H9 (cell line): ENCODE results near the gene GYS2. TPM values are rescaled to one million over a fixed set of nuclear protein-coding genes. Genes with fewer than 3 reads are reported as not detected.

Experiments
- DNase-seq: peaks from one replicate; pipeline ENCODE4 v3.0.0-alpha.2; 2017
- H2AFZ ChIP-seq: one replicate; pipeline ENCODE4 v1.6.1; 2013; ENCODE audit warnings: mild to moderate bottlenecking, low read length, control low read depth, moderate library complexity
- H2AK5ac ChIP-seq: 2 replicates; pipeline ENCODE4 v1.6.1; 2013; ENCODE audit warnings: low read length, control low read depth, mixed read lengths; ENCODE audit not compliant: insufficient read length
- H2BK120ac ChIP-seq: one replicate; pipeline ENCODE4 v1.6.1; 2013; ENCODE audit warnings: low read depth, mild to moderate bottlenecking, low read length, control low read depth, inconsistent platforms; ENCODE audit not compliant: poor library complexity, severe bottlenecking
- H2BK12ac ChIP-seq: 2 replicates; pipeline ENCODE4 v1.6.1; 2013; ENCODE audit warnings: low read length, control low read depth, mixed read lengths, low read depth; ENCODE audit not compliant: insufficient read length
- H2BK15ac ChIP-seq: 2 replicates; pipeline ENCODE4 v1.6.1; 2013; ENCODE audit warnings: low read depth, low read length, control low read depth
- H2BK20ac ChIP-seq: one replicate; pipeline ENCODE4 v1.6.1; 2013; ENCODE audit warnings: low read depth, mild to moderate bottlenecking, low read length, control low read depth, inconsistent platforms; ENCODE audit not compliant: poor library complexity, severe bottlenecking
- H2BK5ac ChIP-seq: 2 replicates; pipeline ENCODE4 v1.6.1; 2013; ENCODE audit warnings: low read length, control low read depth, mixed read lengths; ENCODE audit not compliant: insufficient read length
- H3K14ac ChIP-seq: 2 replicates; pipeline ENCODE4 v1.6.1; 2013; ENCODE audit warnings: low read length, control low read depth; ENCODE audit not compliant: insufficient read depth
- H3K18ac ChIP-seq: 2 replicates; pipeline ENCODE4 v1.6.1; 2013; ENCODE audit warnings: low read depth, mild to moderate bottlenecking, mixed read lengths, low read length, control low read depth; ENCODE audit not compliant: insufficient read length
- H3K23ac ChIP-seq: 2 replicates; pipeline ENCODE4 v1.6.1; 2013; ENCODE audit warnings: low read length, control low read depth, mixed read lengths, low read depth; ENCODE audit not compliant: insufficient read length
- H3K23me2 ChIP-seq: 2 replicates; pipeline ENCODE4 v1.6.1; 2013; ENCODE audit warnings: low read depth, mild to moderate bottlenecking, mixed read lengths, low read length, control low read depth; ENCODE audit not compliant: insufficient read length, poor library complexity, severe bottlenecking
- H3K27ac ChIP-seq: 2 replicates; pipeline ENCODE4 v1.5.1; 2013; ENCODE audit warnings: low read length, control low read depth, mixed read lengths, low read depth; ENCODE audit not compliant: insufficient read length
- H3K27me3 ChIP-seq: 2 replicates; pipeline ENCODE4 v1.6.1; 2013; ENCODE audit warnings: low read length, control low read depth, inconsistent platforms; ENCODE audit not compliant: insufficient read depth
- H3K4ac ChIP-seq: 2 replicates; pipeline ENCODE4 v1.6.1; 2013; ENCODE audit warnings: low read depth, mild to moderate bottlenecking, control low read depth, inconsistent platforms, low read length, moderate library complexity
- H3K4me1 ChIP-seq: 2 replicates; pipeline ENCODE4 v1.6.1; 2013; ENCODE audit warnings: low read length, control low read depth, inconsistent platforms; ENCODE audit not compliant: insufficient read depth
- H3K4me2 ChIP-seq: 2 replicates; pipeline ENCODE4 v1.6.1; 2013; ENCODE audit warnings: low read length, control low read depth, mixed read lengths; ENCODE audit not compliant: insufficient read length, insufficient read depth
- H3K56ac ChIP-seq: 2 replicates; pipeline ENCODE4 v1.6.1; 2013; ENCODE audit warnings: low read depth, mild to moderate bottlenecking, mixed read lengths, low read length, control low read depth; ENCODE audit not compliant: insufficient read length
- H3K79me1 ChIP-seq: 2 replicates; pipeline ENCODE4 v1.6.1; 2013; ENCODE audit warnings: low read depth, mild to moderate bottlenecking, moderate library complexity, low read length, control low read depth, inconsistent platforms; ENCODE audit not compliant: insufficient read depth, poor library complexity, severe bottlenecking
- H3K79me2 ChIP-seq: 2 replicates; pipeline ENCODE4 v1.6.1; 2013; ENCODE audit warnings: low read length, control low read depth, inconsistent platforms; ENCODE audit not compliant: insufficient read depth
- H3K9ac ChIP-seq: 2 replicates; pipeline ENCODE4 v1.6.1; 2013; ENCODE audit warnings: low read length, control low read depth, mixed read lengths; ENCODE audit not compliant: insufficient read length; ENCODE audit errors: extremely low read depth
- H3K9me3 ChIP-seq: one replicate; pipeline ENCODE4 v1.6.1; 2013; ENCODE audit warnings: low read depth, low read length, inconsistent platforms; ENCODE audit not compliant: control insufficient read depth
- H3T11ph ChIP-seq: one replicate; pipeline ENCODE4 v1.6.1; 2013; ENCODE audit warnings: mild to moderate bottlenecking, low read length, control low read depth, inconsistent platforms
- H4K20me1 ChIP-seq: one replicate; pipeline ENCODE4 v1.6.1; 2013; ENCODE audit not compliant: control insufficient read depth, insufficient read length, insufficient read depth
- H4K5ac ChIP-seq: 2 replicates; pipeline ENCODE4 v1.6.1; 2013; ENCODE audit warnings: low read depth, mild to moderate bottlenecking, mixed read lengths, low read length, control low read depth; ENCODE audit not compliant: insufficient read length
- H4K8ac ChIP-seq: replicated peaks from 2 replicates; pipeline ENCODE4 v1.6.1; 2013; ENCODE audit warnings: low read length, control low read depth, mixed read lengths, low read depth; ENCODE audit not compliant: insufficient read length
- H4K91ac ChIP-seq: 2 replicates; pipeline ENCODE4 v1.6.1; 2013; ENCODE audit warnings: low read depth, mild to moderate bottlenecking, moderate library complexity, mixed read lengths, low read length, control low read depth; ENCODE audit not compliant: insufficient read length
- H3K27ac Mint-ChIP-seq, 3 experiments: 2 replicates in 2 of 3; 3 replicates in 1 of 3; pipeline ENCODE4 v1.8.0; 2020 to 2021; ENCODE audit warnings: mixed read lengths in 3 of 3, mild to moderate bottlenecking in 1 of 3, moderate library complexity in 1 of 3
- H3K27me3 Mint-ChIP-seq: 2 replicates; pipeline ENCODE4 v1.8.0; 2021; ENCODE audit warnings: low read depth, mild to moderate bottlenecking, moderate library complexity, mixed read lengths
- H3K36me3 Mint-ChIP-seq, 3 experiments: 2 replicates in 2 of 3; 3 replicates in 1 of 3; pipeline ENCODE4 v1.8.0; 2020 to 2021; ENCODE audit warnings: low read depth in 3 of 3, mixed read lengths in 3 of 3; ENCODE audit not compliant: insufficient read depth in 1 of 3
- H3K4me1 Mint-ChIP-seq, 2 experiments: 2 replicates each; pipeline ENCODE4 v1.8.0; 2020; ENCODE audit warnings: mixed read lengths in 2 of 2
- H3K4me3 Mint-ChIP-seq, 2 experiments: 2 replicates in 1 of 2; 3 replicates in 1 of 2; pipeline ENCODE4 v1.8.0; 2020 to 2021; ENCODE audit warnings: mild to moderate bottlenecking in 2 of 2, mixed read lengths in 2 of 2, moderate library complexity in 1 of 2
- H3K9me3 Mint-ChIP-seq, 2 experiments: 2 replicates in 1 of 2; 3 replicates in 1 of 2; pipeline ENCODE4 v1.8.0; 2020; ENCODE audit warnings: mild to moderate bottlenecking in 2 of 2, mixed read lengths in 2 of 2, moderate library complexity in 1 of 2
- WGBS: extraction: QIAGEN DNeasy Blood & Tissue Kit; methylation state at CpG from one replicate; pipeline ENCODE4 v1.1.7; 2013; ENCODE audit warnings: missing lambda C conversion rate, low lambda C conversion rate, mixed read lengths; ENCODE audit not compliant: insufficient read length; ENCODE audit errors: extremely low coverage; 5-methylcytosine and 5-hydroxymethylcytosine counted together
- total RNA-seq: library from RNA; stranded (reverse); gene quantifications from 2 replicates; pipeline ENCODE4 v1.2.1, GENCODE V29; 2021
- TF ChIP-seq, protein P1 (sequence below): fragments of 200-600 bp; sonication (generic); conservative IDR thresholded peaks from 3 replicates; pipeline ENCODE4 v1.8.0; 2021; ENCODE audit warnings: antibody characterized with exemption, mild to moderate bottlenecking

The GYS2 gene
- total RNA-seq, 1 experiment from 2014 or later: not detected

DNA sequence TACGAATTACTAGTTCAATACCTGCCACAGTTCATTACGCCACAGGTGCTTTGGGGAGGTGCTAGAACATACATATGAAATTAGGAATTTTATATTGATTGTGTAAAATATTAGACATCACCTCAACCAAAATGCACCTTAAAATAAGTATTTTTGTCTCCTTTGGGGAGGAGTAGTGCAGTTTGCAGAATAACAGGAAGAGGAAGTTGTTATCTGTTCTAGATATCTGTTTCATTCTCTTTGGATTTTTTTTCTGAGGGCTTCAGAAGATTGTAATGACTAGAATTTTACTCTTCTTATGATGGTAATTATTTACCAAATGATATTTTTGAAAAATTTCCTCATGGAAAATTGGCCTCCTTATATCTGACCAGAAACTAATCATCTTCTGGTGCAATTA lies 9.9 kb upstream of the GYS2 start:
- no peak overlapping the region for H2BK12ac ChIP-seq
- WGBS: no CpG with 5 or more reads among the region's 2 CpGs
- no peak overlapping the region for H2BK120ac ChIP-seq
- H2BK15ac ChIP-seq: no peak overlapping the region
- H4K20me1 ChIP-seq: no peaks in the 10 kb centered on the region
- H3K27me3 ChIP-seq: no peaks in the 10 kb centered on the region
- H3T11ph ChIP-seq: no peak overlapping the region
- no peak overlapping the region for H3K18ac ChIP-seq
- no peak overlapping the region for H3K9ac ChIP-seq
- H4K5ac ChIP-seq: no peak overlapping the region
- Mint-ChIP-seq H3K36me3 (no peaks in the 10 kb centered on the region), H3K9me3 (no peaks in the 10 kb centered on the region), H3K27ac (no peak overlapping the region), H3K4me3 (no peak overlapping the region), H3K27me3 (no peaks in the 10 kb centered on the region; the same call in 1 of the 2 replicates), H3K4me1 (no peaks in the 10 kb centered on the region)
- no peak overlapping the region for H3K27ac ChIP-seq
- no peak overlapping the region for H3K56ac ChIP-seq
- no peaks in the 10 kb centered on the region for H3K9me3 ChIP-seq
- no peak overlapping the region for H2BK5ac ChIP-seq
- H2AFZ ChIP-seq: no peak overlapping the region
- no peaks in the 10 kb centered on the region for H3K79me1 ChIP-seq
- no peaks in the 10 kb centered on the region for H3K79me2 ChIP-seq
- no peak overlapping the region for H2BK20ac ChIP-seq
- DNase-seq: no peak
- no peak overlapping the region for H4K91ac ChIP-seq
- H3K4me2 ChIP-seq: no peak overlapping the region
- no peak overlapping the region for H3K23ac ChIP-seq
- no peaks in the 10 kb centered on the region for H3K4me1 ChIP-seq
- H3K23me2 ChIP-seq: no peaks in the 10 kb centered on the region
- H3K4ac ChIP-seq: no peak overlapping the region
- H3K14ac ChIP-seq: no peak overlapping the region
- H2AK5ac ChIP-seq: no peak overlapping the region
- TF ChIP-seq, protein P1, sequence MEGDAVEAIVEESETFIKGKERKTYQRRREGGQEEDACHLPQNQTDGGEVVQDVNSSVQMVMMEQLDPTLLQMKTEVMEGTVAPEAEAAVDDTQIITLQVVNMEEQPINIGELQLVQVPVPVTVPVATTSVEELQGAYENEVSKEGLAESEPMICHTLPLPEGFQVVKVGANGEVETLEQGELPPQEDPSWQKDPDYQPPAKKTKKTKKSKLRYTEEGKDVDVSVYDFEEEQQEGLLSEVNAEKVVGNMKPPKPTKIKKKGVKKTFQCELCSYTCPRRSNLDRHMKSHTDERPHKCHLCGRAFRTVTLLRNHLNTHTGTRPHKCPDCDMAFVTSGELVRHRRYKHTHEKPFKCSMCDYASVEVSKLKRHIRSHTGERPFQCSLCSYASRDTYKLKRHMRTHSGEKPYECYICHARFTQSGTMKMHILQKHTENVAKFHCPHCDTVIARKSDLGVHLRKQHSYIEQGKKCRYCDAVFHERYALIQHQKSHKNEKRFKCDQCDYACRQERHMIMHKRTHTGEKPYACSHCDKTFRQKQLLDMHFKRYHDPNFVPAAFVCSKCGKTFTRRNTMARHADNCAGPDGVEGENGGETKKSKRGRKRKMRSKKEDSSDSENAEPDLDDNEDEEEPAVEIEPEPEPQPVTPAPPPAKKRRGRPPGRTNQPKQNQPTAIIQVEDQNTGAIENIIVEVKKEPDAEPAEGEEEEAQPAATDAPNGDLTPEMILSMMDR: no peak
- H4K8ac ChIP-seq: no peak overlapping the region
